GM03348 (cell line): ENCODE measurements around the gene GOPC.

ENCODE experiments used
- DNase-seq: peaks from one replicate; pipeline ENCODE4 v3.0.0; 2012; ENCODE audit warnings: low spot score

The GOPC gene

GRCh38 chr6:117513778-117514365 is 88.4 kb downstream of the GOPC start:
- no peak for DNase-seq

DNA sequence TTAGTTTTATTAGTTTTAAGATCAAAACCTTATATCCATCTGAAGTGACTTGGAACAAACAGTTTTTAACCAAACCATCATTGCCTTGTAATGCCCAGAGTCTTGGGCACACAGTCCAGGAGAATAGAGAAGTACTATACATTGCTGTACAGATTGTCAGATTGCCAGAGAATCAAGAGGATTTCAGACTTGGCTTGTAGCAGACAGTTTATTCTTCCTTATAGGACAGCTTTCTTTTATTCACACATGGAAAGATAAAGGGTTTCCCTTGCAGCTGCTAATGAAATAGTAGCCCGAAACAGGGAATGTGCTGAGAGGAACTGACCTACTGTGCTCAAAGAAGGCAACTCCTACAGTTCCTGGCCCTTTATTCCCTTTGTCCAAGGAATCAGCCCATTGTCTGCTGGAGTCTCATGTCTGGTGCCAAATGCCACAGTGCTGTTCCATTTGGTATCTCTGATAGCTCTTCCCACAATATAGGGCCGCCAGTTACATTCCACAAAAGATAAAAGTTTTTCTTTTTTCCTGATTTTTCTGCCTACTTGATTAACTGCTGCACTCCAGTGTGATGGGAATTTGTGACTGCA is 89.2 kb downstream of the GOPC start:
- no peak for DNase-seq

DNA sequence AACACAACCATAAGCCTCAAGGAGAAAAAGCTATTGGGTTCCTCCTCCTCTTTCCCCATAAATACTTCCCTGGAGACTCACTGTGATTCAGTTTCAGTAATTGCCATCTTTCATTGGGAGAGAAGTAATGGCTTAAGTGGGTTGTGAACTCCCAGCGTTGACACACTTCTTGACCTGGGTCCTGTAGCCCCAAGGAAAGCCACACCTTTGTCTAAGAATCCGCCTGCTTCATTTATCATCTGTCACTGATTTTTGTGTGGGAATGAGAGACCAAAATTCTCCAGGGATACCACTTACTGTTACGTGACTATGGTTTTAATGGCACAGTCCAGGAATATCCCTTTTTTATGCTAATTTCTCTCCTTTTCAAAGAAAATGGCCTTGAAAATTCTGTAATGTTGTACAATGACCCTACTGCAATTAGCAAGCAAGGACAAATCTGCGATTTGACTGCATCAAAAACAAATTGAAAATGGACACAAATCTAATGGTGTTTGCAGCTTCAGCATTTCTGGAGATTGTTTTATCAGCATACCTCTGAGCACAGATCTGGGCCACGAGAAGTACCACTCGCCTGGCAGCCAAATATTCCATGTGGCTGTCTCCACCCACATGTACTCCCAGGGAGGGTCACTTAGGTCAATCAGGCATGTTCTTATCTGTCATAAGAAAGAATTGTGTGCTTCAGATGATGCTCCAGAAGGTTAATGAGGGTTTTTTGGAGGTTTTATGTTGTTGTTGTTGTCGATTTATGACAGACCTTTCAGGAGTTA is 90.1 kb downstream of the GOPC start:
- DNase-seq, result no peak
